Calu3 (cell line): ENCODE data around the gene AOC1. TPM values are rescaled to one million over a fixed set of nuclear protein-coding genes. Genes with fewer than 3 reads are reported as not detected.

ENCODE experiments used
- BruUV-seq: library from RNA; stranded (reverse); fragments of 400-500 nt; replicated peaks from 2 replicates; lab custom pipeline; 2021; lab: Mats Ljungman, UMichigan
- CTCF ChIA-PET: fragments of 300-600 bp; sonication (Branson Sonifier 250); formaldehyde crosslinking; loops from one replicate; lab custom pipeline; 2022; ENCODE audit warnings: antibody characterized with exemption; lab: Charles Lee
- DNase-seq: peaks from one replicate; pipeline ENCODE4 v3.0.0; 2022
- H3K27ac Mint-ChIP-seq: one replicate; pipeline ENCODE4 v1.8.0; 2022; ENCODE audit warnings: mixed read lengths; ENCODE audit not compliant: unreplicated experiment
- H3K27me3 Mint-ChIP-seq: one replicate; pipeline ENCODE4 v1.8.0; 2022; ENCODE audit warnings: mixed read lengths; ENCODE audit not compliant: unreplicated experiment
- H3K36me3 Mint-ChIP-seq: one replicate; pipeline ENCODE4 v1.8.0; 2022; ENCODE audit warnings: mild to moderate bottlenecking, moderate library complexity, mixed read lengths; ENCODE audit not compliant: insufficient read depth, unreplicated experiment
- H3K4me1 Mint-ChIP-seq: one replicate; pipeline ENCODE4 v1.8.0; 2022; ENCODE audit warnings: mild to moderate bottlenecking, low read depth, mixed read lengths; ENCODE audit not compliant: unreplicated experiment
- H3K4me3 Mint-ChIP-seq: one replicate; pipeline ENCODE4 v1.8.0; 2022; ENCODE audit warnings: mild to moderate bottlenecking, low read depth, moderate library complexity, mixed read lengths; ENCODE audit not compliant: unreplicated experiment
- H3K9me3 Mint-ChIP-seq: one replicate; pipeline ENCODE4 v1.8.0; 2022; ENCODE audit warnings: low read depth, mixed read lengths; ENCODE audit not compliant: unreplicated experiment
- CTCF ChIP-seq: fragments of 200-600 bp; IDR thresholded peaks from one replicate; pipeline ENCODE4 v1.8.0; 2022; ENCODE audit warnings: antibody characterized with exemption; ENCODE audit not compliant: unreplicated experiment
- intact Hi-C: fragments of 100-400 bp; cut with micrococcal nuclease; formaldehyde crosslinking; loops from one replicate; pipeline ENCODE4 v1.10.0; 2022; ENCODE audit not compliant: unreplicated experiment
- total RNA-seq: library from RNA; stranded (reverse); gene quantifications from 2 replicates; pipeline ENCODE4 v1.2.3, GENCODE V29; 2022

The AOC1 gene
- total RNA-seq, 1 experiment from 2014 or later, result 1.2 TPM

- CTCF ChIA-PET, result no interaction called here
- Mint-ChIP-seq H3K4me3 (no peak overlapping the region), H3K36me3 (peaks cover 10% of the 10 kb centered on the region), H3K4me1 (peaks cover 41% of the 10 kb centered on the region), H3K27me3 (peaks cover 31% of the 10 kb centered on the region), H3K27ac (no peak overlapping the region), H3K9me3 (peaks cover 5% of the 10 kb centered on the region)
- no TSS peak for BruUV-seq
- no peak for TF ChIP-seq CTCF
- intact Hi-C loops, result loop anchor here (5.0 kb wide), 2 partner anchors 91 to 216 kb away; no protein-coding TSS in a partner anchor
- no peak for DNase-seq
Measured at GRCh38 chr7:150895809-150896208, 43.5 kb downstream of the AOC1 start.

GRCh38 chr7:150896562-150897209, 44.4 kb downstream of the AOC1 start:
- peaks cover 5% of the 10 kb centered on the region for H3K9me3 Mint-ChIP-seq
- no peak overlapping the region for H3K4me3 Mint-ChIP-seq
- H3K4me1 Mint-ChIP-seq, result peaks cover 50% of the 10 kb centered on the region
- no peak overlapping the region for H3K27ac Mint-ChIP-seq
- TF ChIP-seq CTCF, result no peak
- intact Hi-C loops, result loop anchor here (5.0 kb wide), 2 partner anchors 91 to 216 kb away; no protein-coding TSS in a partner anchor
- peaks cover 10% of the 10 kb centered on the region for H3K36me3 Mint-ChIP-seq
- CTCF ChIA-PET, result no interaction called here
- DNase-seq, result no peak
- H3K27me3 Mint-ChIP-seq, result peaks cover 31% of the 10 kb centered on the region
- BruUV-seq, result no TSS peak

DNA sequence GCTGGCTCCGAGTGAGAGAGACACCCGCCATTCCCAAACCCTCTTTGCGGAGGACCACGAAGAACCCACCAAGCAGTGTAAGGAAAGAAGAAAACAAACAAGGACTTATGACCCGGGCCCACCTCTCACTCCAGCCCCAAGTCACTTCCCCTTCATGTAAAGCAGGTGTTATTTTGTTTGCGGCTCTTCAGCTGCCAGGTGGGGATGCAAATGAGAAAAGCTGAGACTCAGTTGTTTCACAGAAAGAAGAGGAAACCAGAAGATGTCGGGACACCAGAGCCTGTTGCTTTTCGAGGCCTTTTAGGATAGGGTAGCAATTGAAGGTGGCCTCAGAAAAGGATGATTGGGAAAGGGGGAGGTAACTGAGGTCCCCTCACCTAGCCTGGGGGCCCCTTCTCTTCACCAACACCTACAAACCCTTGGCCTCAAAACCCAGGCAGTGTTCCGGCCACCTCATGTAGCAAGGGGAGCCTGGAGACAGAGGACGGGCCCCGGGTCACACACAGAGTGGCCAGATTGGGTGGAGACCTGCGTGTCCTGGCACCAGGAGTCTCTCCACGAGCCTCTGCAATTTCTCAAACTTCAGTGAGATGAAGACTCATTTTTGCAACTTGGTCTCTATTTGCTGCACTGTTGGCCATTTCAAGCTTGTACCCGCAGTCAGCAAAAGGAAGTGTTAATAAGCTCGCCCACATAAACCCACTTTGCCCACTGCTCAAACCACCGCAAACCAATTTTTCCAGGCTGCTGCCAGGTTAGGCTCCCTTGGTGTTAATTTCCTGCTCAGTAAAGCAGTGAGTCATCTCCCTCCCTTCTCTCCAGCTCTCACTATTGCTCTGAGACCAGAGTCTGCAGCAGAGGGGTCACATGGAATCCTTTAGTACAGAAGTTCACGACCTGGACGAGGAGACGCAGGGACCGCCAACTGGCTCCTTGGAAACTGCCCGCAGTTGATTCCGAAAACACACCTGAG, 45.5 kb downstream of the AOC1 start:
- Mint-ChIP-seq H3K27ac (no peak overlapping the region), H3K27me3 (peaks cover 31% of the 10 kb centered on the region), H3K4me1 (peaks cover 59% of the 10 kb centered on the region), H3K36me3 (peaks cover 10% of the 10 kb centered on the region), H3K4me3 (peak overlapping the region; percentile 22), H3K9me3 (peaks cover 5% of the 10 kb centered on the region)
- CTCF ChIA-PET, result interaction anchor here (0.9 to 1.7 kb wide), 3 partner anchors 19 to 65 kb away, joined by 3 to 5 read pairs (median 4); no protein-coding TSS in a partner anchor
- DNase-seq, result no peak
- intact Hi-C loops, result loop anchor here (1.0 to 5.0 kb wide), 3 partner anchors 50 to 215 kb away; no protein-coding TSS in a partner anchor
- no TSS peak for BruUV-seq
- no peak for TF ChIP-seq CTCF

GRCh38 chr7:150898475-150899011, 46.2 kb downstream of the AOC1 start:
- no TSS peak for BruUV-seq
- peak overlapping the region; percentile 22 for H3K4me3 Mint-ChIP-seq
- H3K27ac Mint-ChIP-seq, result no peak overlapping the region
- intact Hi-C loops, result loop anchor here (1.0 to 5.0 kb wide), 3 partner anchors 49 to 214 kb away; no protein-coding TSS in a partner anchor
- TF ChIP-seq CTCF, result peak; percentile 94
- peaks cover 5% of the 10 kb centered on the region for H3K9me3 Mint-ChIP-seq
- peak; percentile 89 for DNase-seq
- peaks cover 16% of the 10 kb centered on the region for H3K36me3 Mint-ChIP-seq
- peaks cover 29% of the 10 kb centered on the region for H3K27me3 Mint-ChIP-seq
- CTCF ChIA-PET, result interaction anchor here (0.6 to 1.7 kb wide), 4 partner anchors 20 to 87 kb away, joined by 3 to 5 read pairs (median 4); no protein-coding TSS in a partner anchor
- peaks cover 66% of the 10 kb centered on the region for H3K4me1 Mint-ChIP-seq
